K562 (cell line): ENCODE results near the gene EVI2B. TPM values are rescaled to one million over a fixed set of nuclear protein-coding genes. Genes with fewer than 3 reads are reported as not detected.

Experiments
- ATAC-seq: fragments of 200-7000 bp; cut with Tn5 transposase; 3 replicates; pipeline ENCODE4 v1.9.1; 2020; ENCODE audit warnings: moderate library complexity
- BruUV-seq: library from RNA; stranded (reverse); fragments of 400-500 nt; replicated peaks from 2 replicates; lab custom pipeline; 2021; lab: Mats Ljungman, UMichigan
- CTCF ChIA-PET: fragments of 300-600 bp; formaldehyde crosslinking; extraction: SDS; loops from one replicate; lab custom pipeline; 2021; ENCODE audit warnings: low intra/inter-chr PET ratio; lab: Yijun Ruan, JAX
- POLR2A ChIA-PET: fragments of 300-600, 350-650 bp; sonication (Branson Sonifier 250); formaldehyde crosslinking; extraction: SDS; loops from one replicate; lab custom pipeline; 2021; ENCODE audit warnings: antibody characterized with exemption, inconsistent platforms; lab: Yijun Ruan, JAX
- DNase-seq, 4 experiments: peaks; one replicate each; pipeline versions ENCODE4 v3.0.0 to v3.0.0-alpha.2; 2011 to 2018; ENCODE audit warnings: low spot score in 3 of 4, mixed read lengths in 3 of 4; ENCODE audit errors: extremely low read depth in 1 of 4
- FAIRE-seq: peaks from 2 replicates; lab custom pipeline; 2011; peaks lifted over from hg19 to GRCh38; lab: Jason Lieb, UNC
- H2AFZ ChIP-seq: 2 replicates; pipeline ENCODE4 v1.6.0; 2011; ENCODE audit warnings: low read depth, low read length, control low read depth, inconsistent platforms
- H3K27ac ChIP-seq: fragments of 200-600 bp; 3 replicates; pipeline ENCODE4 v1.8.0; 2011; ENCODE audit warnings: low read depth, mild to moderate bottlenecking, control low read depth, inconsistent platforms, low read length, moderate library complexity, mixed read lengths; ENCODE audit errors: extremely low read depth
- H3K27me3 ChIP-seq, 2 experiments: fragments of 300-600 bp in 1 of 2; 2 replicates in 1 of 2; 3 replicates in 1 of 2; pipeline versions ENCODE4 v1.6.0 to v1.8.0; 2011; ENCODE audit warnings: inconsistent platforms in 2 of 2, low read length in 2 of 2, mild to moderate bottlenecking in 1 of 2, mixed read lengths in 1 of 2, moderate library complexity in 1 of 2; ENCODE audit not compliant: control insufficient read depth in 2 of 2, insufficient read depth in 2 of 2
- H3K36me3 ChIP-seq: fragments of 300-600 bp; 3 replicates; pipeline ENCODE4 v1.8.0; 2011; ENCODE audit warnings: mild to moderate bottlenecking, low read length, inconsistent platforms; ENCODE audit not compliant: control insufficient read depth, insufficient read depth
- H3K4me1 ChIP-seq, 2 experiments: fragments of 200-600 bp in 1 of 2; replicated peaks in 1 of 2; 2 replicates in 1 of 2; 3 replicates in 1 of 2; pipeline versions ENCODE4 v1.5.1 to v1.8.0; 2011; ENCODE audit warnings: inconsistent platforms in 2 of 2, low read length in 2 of 2, mild to moderate bottlenecking in 1 of 2, mixed read lengths in 1 of 2, moderate library complexity in 1 of 2; ENCODE audit not compliant: control insufficient read depth in 2 of 2, insufficient read depth in 2 of 2
- H3K4me2 ChIP-seq: 2 replicates; pipeline ENCODE4 v1.6.1; 2011; ENCODE audit warnings: low read length, control low read depth, inconsistent platforms, mixed read lengths; ENCODE audit not compliant: insufficient read depth
- H3K4me3 ChIP-seq: fragments of 200-600 bp; sonication (generic), shearing (Covaris generic); 2 replicates; pipeline ENCODE4 v1.5.1; 2016; ENCODE audit warnings: control low read depth, inconsistent platforms
- H3K79me2 ChIP-seq: fragments of 200-600 bp; 3 replicates; pipeline ENCODE4 v1.8.0; 2011; ENCODE audit warnings: low read length, inconsistent platforms; ENCODE audit not compliant: control insufficient read depth, insufficient read depth
- H3K9ac ChIP-seq, 2 experiments: 2 replicates each; pipeline versions ENCODE4 v1.6.0 to v1.6.1; 2011; ENCODE audit warnings: low read depth in 2 of 2, low read length in 2 of 2, control low read depth in 1 of 2, inconsistent platforms in 1 of 2, mild to moderate bottlenecking in 1 of 2, mixed read lengths in 1 of 2; ENCODE audit not compliant: insufficient read depth in 1 of 2
- H3K9me1 ChIP-seq: one replicate; pipeline ENCODE4 v1.6.0; 2011; ENCODE audit warnings: inconsistent platforms, mild to moderate bottlenecking, low read length, moderate library complexity; ENCODE audit not compliant: control insufficient read depth, insufficient read depth
- H3K9me3 ChIP-seq: replicated peaks from 2 replicates; pipeline ENCODE4 v1.5.1; 2011; ENCODE audit warnings: low read depth, low read length, inconsistent platforms; ENCODE audit not compliant: control insufficient read depth, insufficient read depth
- H4K20me1 ChIP-seq: replicated peaks from 2 replicates; pipeline ENCODE4 v1.6.1; 2011; ENCODE audit warnings: low read length, inconsistent platforms, mixed read lengths; ENCODE audit not compliant: control insufficient read depth, insufficient read depth
- ARHGAP35 ChIP-seq: fragments of 450-650 bp; IDR thresholded peaks from 2 replicates; pipeline ENCODE4 v1.6.1; 2018; ENCODE audit not compliant: partially characterized antibody
- CC2D1A ChIP-seq: fragments of 450-650 bp; IDR thresholded peaks from 2 replicates; pipeline ENCODE4 v1.6.1; 2017; ENCODE audit warnings: mild to moderate bottlenecking
- CCNT2 ChIP-seq: IDR thresholded peaks from 2 replicates; pipeline ENCODE4 v1.6.1; 2011; ENCODE audit warnings: borderline replicate concordance, low read depth, mild to moderate bottlenecking, moderate library complexity, mixed read lengths, low read length; ENCODE audit not compliant: insufficient read length; ENCODE audit errors: extremely low read depth
- FOXP1 ChIP-seq: sonication (generic); formaldehyde crosslinking; IDR thresholded peaks from 2 replicates; pipeline ENCODE4 v1.8.0; 2022; ENCODE audit warnings: mild to moderate bottlenecking, missing genetic modification reagents
- HNRNPH1 ChIP-seq: fragments of 200-400 bp; formaldehyde crosslinking; optimal IDR thresholded peaks from 2 replicates; pipeline ENCODE3; 2017; ENCODE audit warnings: low read depth, mild to moderate bottlenecking, low read length, moderate library complexity
- NFRKB ChIP-seq: fragments of 450-650 bp; IDR thresholded peaks from 2 replicates; pipeline ENCODE4 v1.6.1; 2016; ENCODE audit warnings: low read depth
- PRPF4 ChIP-seq: fragments of 200-400 bp; formaldehyde crosslinking; IDR thresholded peaks from one replicate; pipeline ENCODE4 v1.6.1; 2017; ENCODE audit warnings: low read length, low read depth, mild to moderate bottlenecking; ENCODE audit not compliant: insufficient read depth, poor library complexity, severe bottlenecking
- RBM14 ChIP-seq: fragments of 200-400 bp; formaldehyde crosslinking; IDR thresholded peaks from 2 replicates; pipeline ENCODE4 v1.6.1; 2018; ENCODE audit warnings: low read depth, mild to moderate bottlenecking, low read length, moderate library complexity, borderline replicate concordance; ENCODE audit not compliant: insufficient read depth
- SMARCA4 ChIP-seq: fragments of 450-650 bp; IDR thresholded peaks from 2 replicates; pipeline ENCODE4 v1.6.1; 2016
- ZC3H4 ChIP-seq: sonication (generic); formaldehyde crosslinking; IDR thresholded peaks from 2 replicates; pipeline ENCODE4 v1.9.0; 2021; ENCODE audit warnings: missing genetic modification reagents, borderline replicate concordance
- ZNF263 ChIP-seq: sonication (generic); formaldehyde crosslinking; IDR thresholded peaks from 2 replicates; pipeline ENCODE4 v1.8.0; 2022; ENCODE audit warnings: mild to moderate bottlenecking, missing genetic modification reagents, borderline replicate concordance
- WGBS: fragments of 100-300 bp; shearing (Covaris generic); methylation state at CpG from one replicate; pipeline ENCODE4 v1.1.6; 2016; ENCODE audit warnings: low coverage, mixed read lengths; ENCODE audit not compliant: insufficient coverage; ENCODE audit errors: missing lambda C conversion rate; 5-methylcytosine and 5-hydroxymethylcytosine counted together
- in situ Hi-C: fragments of 300-500 bp; cut with MboI; formaldehyde crosslinking; loops from 4 replicates; pipeline ENCODE4 v1.15.0; 2018; ENCODE audit warnings: inconsistent platforms, mixed read lengths
- intact Hi-C: fragments of 100-400 bp; cut with micrococcal nuclease; formaldehyde crosslinking; loops from 2 replicates; pipeline ENCODE4 v1.14.2; 2022
- polyA plus RNA-seq, 8 experiments: library from polyadenylated mRNA; depleted of rRNA in 4 of 8; stranded (reverse) in 5 of 8; unstranded in 3 of 8; fragments of >200 nt; fragmentation: Nextera tagmentation in 2 of 8; fragmentation: Illumina TruSeq in 1 of 8; extraction: Ambion mirVana in 2 of 8; extraction: Trizol in 1 of 8; gene quantifications; 2 replicates each; pipeline versions ENCODE4 v1.2.1 to v1.2.3, GENCODE V29; 2011 to 2014; ENCODE audit warnings: inconsistent platforms in 1 of 8, missing spikeins in 1 of 8
- total RNA-seq, 7 experiments: library from RNA; depleted of rRNA in 6 of 7; stranded (reverse); fragments of >200 nt in 6 of 7; fragmentation: Illumina TruSeq in 2 of 7; extraction: Trizol in 2 of 7; gene quantifications; 2 replicates each; pipeline versions ENCODE4 v1.2.1 to v1.2.3, GENCODE V29; 2011 to 2021; ENCODE audit warnings: low replicate concordance in 1 of 7
- TF ChIP-seq, protein P1 (sequence below): sonication (generic); formaldehyde crosslinking; IDR thresholded peaks from 2 replicates; pipeline ENCODE4 v1.8.0; 2022; ENCODE audit warnings: mild to moderate bottlenecking, missing genetic modification reagents, borderline replicate concordance
- TF ChIP-seq, protein P2 (sequence below): fragments of 450-650 bp; IDR thresholded peaks from 2 replicates; pipeline ENCODE4 v1.6.1; 2017; ENCODE audit warnings: mild to moderate bottlenecking, moderate library complexity
- TF ChIP-seq, protein P3 (sequence below): fragments of 250-450 bp; sonication (Bioruptor Pico); IDR thresholded peaks from 2 replicates; pipeline ENCODE4 v1.4.0; 2020; ENCODE audit warnings: mild to moderate bottlenecking, moderate library complexity, borderline replicate concordance

The EVI2B gene
- total and polyA plus RNA-seq, 9 of the 15 experiments (the other 6 are each of a cell fraction or from before 2014, with no cell fraction given), result 0.54 to 8.0 (median 2.5) TPM

DNA sequence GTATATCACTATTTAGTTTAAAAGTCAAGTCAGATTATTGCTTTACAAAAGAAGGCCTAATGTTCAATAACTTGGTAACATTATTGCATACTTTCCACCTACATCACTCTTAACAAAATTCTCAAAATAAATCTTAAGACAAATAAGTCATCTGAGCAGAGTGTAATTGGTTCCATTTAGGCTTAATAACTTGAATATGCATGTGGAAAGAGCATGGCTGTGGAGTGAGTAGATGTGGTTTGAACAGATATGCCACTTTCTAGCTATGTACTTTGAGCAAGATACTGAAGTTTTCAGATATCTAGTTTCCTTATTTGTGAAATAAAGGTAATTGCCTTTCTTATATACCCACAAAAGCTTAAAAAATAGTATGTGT lies 14.3 kb upstream of the EVI2B start (continued):
- TF ChIP-seq ZC3H4 (CRISPR knock-in tag) (no peak), ZNF263 (CRISPR knock-in tag) (no peak)
- TF ChIP-seq, protein P1, sequence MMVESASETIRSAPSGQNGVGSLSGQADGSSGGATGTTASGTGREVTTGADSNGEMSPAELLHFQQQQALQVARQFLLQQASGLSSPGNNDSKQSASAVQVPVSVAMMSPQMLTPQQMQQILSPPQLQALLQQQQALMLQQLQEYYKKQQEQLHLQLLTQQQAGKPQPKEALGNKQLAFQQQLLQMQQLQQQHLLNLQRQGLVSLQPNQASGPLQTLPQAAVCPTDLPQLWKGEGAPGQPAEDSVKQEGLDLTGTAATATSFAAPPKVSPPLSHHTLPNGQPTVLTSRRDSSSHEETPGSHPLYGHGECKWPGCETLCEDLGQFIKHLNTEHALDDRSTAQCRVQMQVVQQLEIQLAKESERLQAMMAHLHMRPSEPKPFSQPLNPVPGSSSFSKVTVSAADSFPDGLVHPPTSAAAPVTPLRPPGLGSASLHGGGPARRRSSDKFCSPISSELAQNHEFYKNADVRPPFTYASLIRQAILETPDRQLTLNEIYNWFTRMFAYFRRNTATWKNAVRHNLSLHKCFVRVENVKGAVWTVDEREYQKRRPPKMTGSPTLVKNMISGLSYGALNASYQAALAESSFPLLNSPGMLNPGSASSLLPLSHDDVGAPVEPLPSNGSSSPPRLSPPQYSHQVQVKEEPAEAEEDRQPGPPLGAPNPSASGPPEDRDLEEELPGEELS (CRISPR knock-in tag), result no peak
- TF ChIP-seq, protein P2, sequence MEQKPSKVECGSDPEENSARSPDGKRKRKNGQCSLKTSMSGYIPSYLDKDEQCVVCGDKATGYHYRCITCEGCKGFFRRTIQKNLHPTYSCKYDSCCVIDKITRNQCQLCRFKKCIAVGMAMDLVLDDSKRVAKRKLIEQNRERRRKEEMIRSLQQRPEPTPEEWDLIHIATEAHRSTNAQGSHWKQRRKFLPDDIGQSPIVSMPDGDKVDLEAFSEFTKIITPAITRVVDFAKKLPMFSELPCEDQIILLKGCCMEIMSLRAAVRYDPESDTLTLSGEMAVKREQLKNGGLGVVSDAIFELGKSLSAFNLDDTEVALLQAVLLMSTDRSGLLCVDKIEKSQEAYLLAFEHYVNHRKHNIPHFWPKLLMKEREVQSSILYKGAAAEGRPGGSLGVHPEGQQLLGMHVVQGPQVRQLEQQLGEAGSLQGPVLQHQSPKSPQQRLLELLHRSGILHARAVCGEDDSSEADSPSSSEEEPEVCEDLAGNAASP, result no peak

- FAIRE-seq, result no peak
- Histone ChIP-seq H2AFZ (no peak overlapping the region), H3K9ac (no peak overlapping the region), H4K20me1 (no peaks in the 10 kb centered on the region), H3K27ac (no peak overlapping the region), H3K79me2 (no peaks in the 10 kb centered on the region), H3K36me3 (peaks cover 37% of the 10 kb centered on the region), H3K9me3 (no peaks in the 10 kb centered on the region), H3K27me3 (no peaks in the 10 kb centered on the region), H3K4me3 (no peak overlapping the region), H3K9me1 (no peaks in the 10 kb centered on the region), H3K4me1 (no peaks in the 10 kb centered on the region; a peak in 1 of 5 replicates), H3K4me2 (no peak overlapping the region)
- intact Hi-C loops, result no loop called here
- in situ Hi-C loops, result no loop called here
- BruUV-seq, result no TSS peak
- no peak for DNase-seq
- POLR2A ChIA-PET, result no interaction called here
- 89% methylated on average over 12 of the region's 12 CpGs for WGBS
- ATAC-seq, result no peak
- CTCF ChIA-PET, result no interaction called here
- TF ChIP-seq CCNT2 (no peak), SMARCA4 (no peak), NFRKB (no peak), PRPF4 (no peak), HNRNPH1 (no peak), ARHGAP35 (no peak), CC2D1A (no peak), RBM14 (no peak), FOXP1 (CRISPR knock-in tag) (no peak)
- TF ChIP-seq, protein P3, sequence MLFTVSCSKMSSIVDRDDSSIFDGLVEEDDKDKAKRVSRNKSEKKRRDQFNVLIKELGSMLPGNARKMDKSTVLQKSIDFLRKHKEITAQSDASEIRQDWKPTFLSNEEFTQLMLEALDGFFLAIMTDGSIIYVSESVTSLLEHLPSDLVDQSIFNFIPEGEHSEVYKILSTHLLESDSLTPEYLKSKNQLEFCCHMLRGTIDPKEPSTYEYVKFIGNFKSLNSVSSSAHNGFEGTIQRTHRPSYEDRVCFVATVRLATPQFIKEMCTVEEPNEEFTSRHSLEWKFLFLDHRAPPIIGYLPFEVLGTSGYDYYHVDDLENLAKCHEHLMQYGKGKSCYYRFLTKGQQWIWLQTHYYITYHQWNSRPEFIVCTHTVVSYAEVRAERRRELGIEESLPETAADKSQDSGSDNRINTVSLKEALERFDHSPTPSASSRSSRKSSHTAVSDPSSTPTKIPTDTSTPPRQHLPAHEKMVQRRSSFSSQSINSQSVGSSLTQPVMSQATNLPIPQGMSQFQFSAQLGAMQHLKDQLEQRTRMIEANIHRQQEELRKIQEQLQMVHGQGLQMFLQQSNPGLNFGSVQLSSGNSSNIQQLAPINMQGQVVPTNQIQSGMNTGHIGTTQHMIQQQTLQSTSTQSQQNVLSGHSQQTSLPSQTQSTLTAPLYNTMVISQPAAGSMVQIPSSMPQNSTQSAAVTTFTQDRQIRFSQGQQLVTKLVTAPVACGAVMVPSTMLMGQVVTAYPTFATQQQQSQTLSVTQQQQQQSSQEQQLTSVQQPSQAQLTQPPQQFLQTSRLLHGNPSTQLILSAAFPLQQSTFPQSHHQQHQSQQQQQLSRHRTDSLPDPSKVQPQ (CRISPR knock-in tag), result no peak
Observed at GRCh38 chr17:31327534-31328159, 13.8 kb upstream of the EVI2B start.
